HG02970 (cell line): ENCODE data around the gene C3orf20.

Experiments used
- ATAC-seq: cut with Tn5 transposase; IDR thresholded peaks from one replicate; pipeline ENCODE4 v1.9.1; 2021; ENCODE audit warnings: mild to moderate bottlenecking, moderate library complexity, moderate number of reproducible peaks; ENCODE audit not compliant: unreplicated experiment, low FRiP score

C3orf20 gene

DNA sequence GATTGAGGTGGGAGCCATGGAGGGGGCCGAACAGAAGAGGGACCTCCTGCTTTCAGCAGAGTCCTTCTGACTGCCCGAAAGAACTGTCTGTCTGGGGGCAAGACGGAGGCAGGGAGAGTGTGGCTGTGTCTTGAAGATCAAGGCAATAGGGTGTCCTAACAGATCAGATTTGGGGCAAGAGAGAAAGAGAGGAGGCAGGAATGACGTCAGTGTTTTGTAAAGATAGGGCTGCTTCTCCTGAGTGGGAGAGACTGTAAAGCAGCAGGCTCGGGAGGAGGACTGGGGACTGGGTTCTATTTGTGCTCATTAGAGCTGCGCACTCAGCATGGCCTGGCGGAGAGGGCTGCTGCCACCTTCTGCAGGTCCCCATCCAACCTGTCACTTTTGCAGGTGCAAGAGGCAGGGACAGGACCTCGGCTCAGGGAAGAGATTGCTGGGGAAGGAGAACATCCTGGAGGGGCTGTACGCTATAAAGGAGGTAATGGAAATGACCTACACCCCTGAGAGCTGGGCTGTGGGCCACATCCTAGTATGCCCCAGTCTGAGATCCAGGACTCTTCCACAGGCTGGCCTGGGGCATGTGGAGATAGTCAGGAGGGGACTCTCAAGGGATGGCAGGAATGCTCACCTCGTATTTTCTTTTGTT, 114.8 kb downstream of the C3orf20 start:
- ATAC-seq, result no peak

DNA sequence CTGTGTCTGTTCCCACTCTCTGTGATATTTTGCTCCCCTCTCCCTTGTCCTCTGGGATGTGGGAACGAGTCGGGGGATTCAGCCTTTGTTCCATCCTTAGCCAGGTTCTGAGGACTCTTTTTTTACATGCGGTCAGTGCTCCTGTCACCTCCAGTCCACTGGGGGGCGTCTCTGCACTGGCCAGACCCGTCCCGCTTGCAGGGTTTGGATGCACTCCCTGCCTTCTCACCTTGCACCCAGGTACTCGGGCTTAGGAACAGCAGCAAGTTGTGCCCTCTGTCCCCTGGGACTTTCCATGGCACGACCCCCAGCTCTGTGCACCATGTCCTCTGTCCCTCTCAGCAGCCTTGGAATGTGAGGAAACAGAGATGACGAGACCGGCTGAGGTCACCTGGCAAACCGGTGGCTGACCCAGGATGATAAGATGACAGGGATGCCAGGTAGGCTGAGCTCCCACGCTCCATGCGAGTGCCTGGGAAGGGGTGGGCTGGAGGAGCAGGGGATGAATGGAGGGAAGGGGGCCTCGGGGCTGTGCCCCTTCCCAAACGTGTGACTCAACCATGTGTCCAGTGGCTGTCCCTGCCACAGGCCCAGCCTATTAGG, 116.5 kb downstream of the C3orf20 start:
- ATAC-seq, result no peak

DNA sequence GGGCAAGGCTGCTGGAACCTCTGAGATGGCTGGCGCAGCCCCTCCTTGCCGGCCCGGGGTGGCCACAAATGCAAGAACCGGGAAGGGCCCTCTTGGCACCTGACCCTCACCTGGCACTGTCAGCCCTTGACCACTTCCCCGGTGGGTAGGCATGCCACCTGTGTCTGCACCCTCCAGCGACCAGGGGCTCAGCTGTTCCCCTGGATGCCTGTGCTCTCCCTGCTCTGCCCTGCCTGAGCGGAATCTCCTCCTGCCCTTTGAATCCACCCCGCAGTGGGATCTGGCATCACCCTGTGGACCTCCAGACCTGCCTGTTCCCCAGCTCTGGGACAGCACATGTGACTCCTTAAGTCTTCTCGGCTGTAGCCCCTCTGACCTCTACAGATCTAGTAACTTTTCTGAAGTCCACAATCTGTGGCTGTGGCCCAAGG, 117.8 kb downstream of the C3orf20 start:
- ATAC-seq, result no peak

DNA sequence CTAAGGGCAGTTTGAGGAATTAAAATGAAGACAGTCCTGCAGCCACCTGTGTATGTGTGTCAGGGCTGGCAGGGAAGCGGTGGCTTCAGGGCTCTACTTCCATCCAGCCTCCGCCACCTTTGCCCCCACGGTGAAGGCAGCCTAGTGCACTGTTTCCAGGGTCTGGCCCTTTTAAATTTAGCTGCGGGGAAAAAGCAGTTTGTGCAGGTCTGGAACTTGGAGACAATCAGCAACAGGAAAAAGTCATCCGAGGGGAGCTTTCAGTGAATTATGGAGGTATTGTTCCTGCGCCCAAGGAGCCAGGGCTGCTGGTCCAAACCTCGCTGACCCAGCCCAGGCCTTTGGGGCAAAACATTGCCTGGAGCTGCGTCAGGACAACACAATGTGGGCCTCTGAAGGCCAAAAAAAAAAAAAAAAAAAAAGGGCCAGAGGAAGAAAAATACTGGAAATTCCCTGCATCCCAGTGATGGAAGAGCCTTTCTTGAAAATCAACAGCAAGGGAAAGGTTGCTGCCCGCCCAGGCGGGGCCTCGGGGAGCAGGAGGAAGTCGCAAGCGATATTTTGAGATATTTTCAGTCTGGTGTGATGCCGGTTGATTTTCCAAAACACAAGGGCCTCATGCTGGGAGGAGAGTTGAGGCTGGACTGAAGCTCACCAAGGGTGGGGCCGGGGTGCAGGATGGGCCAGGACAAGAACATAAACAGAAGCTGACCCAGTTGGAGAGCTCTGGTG, 118.4 kb downstream of the C3orf20 start:
- no peak for ATAC-seq

DNA sequence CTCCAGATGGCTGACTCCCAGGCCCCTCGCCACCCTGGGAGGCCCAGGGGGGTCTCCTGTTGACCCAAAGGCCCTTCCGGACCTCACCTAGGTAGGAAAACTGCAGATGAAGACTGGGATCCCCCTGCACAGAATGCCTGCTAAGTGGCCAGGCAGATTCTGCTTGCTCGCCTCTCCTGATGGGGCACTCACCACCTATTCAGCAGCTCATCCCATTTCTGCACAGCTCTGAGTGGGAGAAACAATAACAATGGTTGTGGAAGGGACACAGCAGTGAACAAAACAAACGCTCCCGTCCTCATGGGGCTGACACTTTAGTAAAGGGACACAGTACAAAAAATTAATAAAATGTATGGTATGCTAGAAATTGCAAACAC, 118.9 kb downstream of the C3orf20 start:
- ATAC-seq, result no peak

DNA sequence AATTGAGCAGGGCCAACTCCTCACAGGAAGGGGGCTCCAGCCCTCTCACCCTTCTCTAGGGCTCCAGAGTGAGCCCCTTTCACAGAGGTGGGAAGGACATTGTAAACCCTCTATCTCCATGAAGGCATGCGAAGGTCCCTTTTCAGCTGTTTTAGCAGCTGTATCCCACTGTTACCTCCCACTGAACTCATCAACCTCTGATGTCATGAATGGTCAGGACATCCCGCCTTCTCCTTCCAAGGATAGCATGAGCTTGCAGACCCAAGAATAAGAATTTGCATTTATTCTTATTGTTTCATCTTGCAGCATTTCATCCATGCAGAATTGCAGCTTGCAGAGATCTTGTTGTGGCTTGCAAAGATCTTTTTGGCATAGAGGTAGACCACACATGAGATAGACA, 119.5 kb downstream of the C3orf20 start:
- no peak for ATAC-seq

DNA sequence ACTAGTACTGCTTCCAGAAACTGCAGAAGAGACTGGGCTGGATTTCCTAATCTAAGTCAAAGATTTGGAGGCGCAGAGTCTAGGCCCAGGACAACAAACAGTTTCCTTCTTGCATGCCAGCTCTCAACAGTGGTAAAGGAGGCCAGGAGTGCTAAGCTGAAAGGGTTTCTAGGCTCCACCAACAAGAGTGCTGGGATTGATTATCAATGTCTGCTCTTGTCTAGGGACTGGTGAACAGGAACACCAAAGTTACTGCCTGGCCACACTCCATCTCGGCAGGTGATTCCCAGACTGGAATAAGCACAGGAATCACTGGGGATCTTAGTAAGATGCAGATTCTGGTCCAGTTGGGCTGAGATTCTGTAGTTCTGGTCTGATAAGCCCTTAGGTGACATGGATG, 121.1 kb downstream of the C3orf20 start:
- no peak for ATAC-seq

DNA sequence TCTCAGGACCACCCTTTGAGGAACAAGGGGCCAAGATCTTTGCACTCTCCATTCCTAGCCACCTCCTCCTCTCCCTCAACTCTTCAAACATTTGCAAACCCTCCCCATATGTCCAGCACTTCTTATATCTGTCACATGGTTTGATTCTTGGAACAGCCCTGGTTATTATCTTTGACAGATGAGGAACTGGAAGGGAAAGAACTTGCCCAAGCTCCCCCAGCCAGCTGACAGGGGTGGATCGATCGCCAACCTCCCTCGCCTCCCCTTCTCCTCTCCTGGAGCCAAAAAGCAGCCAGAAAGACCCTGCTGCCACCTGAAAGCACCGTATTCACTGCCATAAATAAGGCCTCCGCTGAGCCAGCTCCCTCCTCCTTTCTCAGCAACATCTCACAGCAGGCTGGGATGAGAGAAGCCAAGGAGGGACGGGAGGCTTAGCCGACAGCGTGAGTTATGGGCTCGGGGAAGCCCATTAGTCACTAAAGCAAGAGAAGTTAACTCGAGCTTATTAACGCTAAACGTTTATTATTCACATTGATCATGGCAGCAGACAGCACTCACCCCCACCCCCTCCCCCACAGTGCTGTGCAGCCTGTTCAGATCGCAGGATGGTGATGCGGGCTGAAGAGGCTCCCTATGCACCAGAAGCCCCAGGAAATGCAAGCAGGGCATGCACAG, 121.6 kb downstream of the C3orf20 start:
- ATAC-seq, result no peak

DNA sequence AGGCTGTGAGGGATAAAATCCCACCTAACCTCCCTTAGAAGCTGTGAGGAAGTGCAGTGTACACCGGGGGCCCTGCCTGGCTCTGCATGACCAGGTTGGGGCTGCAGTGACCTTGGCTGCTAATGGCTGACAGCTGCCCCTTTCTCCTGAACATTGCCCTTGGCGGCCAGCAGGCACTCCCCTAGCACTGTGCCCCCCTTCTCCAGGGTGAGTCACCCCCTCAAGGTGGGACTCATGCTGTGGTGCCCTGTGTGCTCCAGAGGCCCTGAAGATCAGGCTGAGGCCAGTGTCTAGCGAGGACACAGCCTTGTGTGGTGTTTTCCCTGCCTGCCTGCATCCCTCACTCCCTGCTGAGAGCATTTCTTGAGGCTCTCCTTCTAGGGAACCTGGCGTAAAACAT, 122.8 kb downstream of the C3orf20 start:
- ATAC-seq, result no peak

DNA sequence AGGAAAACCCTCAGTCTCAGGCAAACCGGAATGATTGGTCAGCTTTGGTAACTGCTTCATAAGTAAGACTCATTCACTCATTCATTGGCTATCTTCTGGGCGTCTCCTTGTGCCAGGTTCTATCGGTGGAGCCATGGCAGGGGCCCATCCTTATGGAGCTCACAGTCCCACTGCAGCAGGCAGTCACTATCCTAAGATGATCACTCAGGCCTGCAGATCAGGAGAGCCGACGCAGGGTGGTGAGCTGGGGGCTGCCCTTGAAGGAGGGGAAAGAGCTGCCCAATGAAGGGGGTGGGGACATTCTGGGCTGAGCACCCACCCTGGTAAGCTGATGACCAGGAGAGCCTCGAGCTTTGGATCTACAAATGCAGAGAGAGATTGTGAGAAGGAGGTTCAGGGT, 123.3 kb downstream of the C3orf20 start:
- ATAC-seq, result no peak

DNA sequence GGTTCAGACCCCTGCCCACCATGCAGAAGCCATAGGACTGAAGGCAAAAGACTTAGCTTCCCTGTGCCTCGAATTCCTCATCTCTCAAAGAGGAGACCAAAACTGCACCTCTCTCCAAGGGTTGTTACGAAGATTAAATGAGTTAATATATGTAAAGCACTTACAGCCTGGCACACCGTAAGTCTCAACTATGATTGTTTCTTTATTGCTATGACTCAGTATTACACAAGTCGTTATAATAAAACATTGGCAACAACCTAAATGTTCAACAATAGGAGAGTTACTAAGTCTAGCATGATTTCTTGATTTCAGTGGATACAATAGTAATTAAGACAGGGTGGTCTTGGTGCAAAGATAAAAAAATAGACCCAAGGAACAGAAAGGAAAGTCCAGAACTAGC, 124.2 kb downstream of the C3orf20 start:
- ATAC-seq, result no peak

DNA sequence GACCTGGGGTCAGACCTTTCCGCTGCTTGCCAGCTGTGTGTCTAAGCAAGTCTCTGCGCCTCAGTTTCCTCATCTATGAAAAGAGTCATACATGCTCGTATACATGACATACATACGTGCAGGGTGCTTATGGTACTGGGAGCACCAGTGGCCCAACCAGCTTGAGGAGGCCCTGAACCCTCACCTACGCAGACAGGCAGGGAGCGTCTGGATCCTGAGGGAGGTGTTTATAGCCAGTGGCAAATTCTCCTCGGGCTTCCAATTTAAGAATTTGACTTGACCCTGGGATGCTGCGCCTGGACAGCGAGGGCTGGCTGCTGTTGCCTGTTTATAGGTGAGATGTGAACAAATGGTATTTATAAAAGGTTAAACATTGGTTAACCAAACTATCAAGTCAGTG, 126.1 kb downstream of the C3orf20 start:
- ATAC-seq, result no peak

DNA sequence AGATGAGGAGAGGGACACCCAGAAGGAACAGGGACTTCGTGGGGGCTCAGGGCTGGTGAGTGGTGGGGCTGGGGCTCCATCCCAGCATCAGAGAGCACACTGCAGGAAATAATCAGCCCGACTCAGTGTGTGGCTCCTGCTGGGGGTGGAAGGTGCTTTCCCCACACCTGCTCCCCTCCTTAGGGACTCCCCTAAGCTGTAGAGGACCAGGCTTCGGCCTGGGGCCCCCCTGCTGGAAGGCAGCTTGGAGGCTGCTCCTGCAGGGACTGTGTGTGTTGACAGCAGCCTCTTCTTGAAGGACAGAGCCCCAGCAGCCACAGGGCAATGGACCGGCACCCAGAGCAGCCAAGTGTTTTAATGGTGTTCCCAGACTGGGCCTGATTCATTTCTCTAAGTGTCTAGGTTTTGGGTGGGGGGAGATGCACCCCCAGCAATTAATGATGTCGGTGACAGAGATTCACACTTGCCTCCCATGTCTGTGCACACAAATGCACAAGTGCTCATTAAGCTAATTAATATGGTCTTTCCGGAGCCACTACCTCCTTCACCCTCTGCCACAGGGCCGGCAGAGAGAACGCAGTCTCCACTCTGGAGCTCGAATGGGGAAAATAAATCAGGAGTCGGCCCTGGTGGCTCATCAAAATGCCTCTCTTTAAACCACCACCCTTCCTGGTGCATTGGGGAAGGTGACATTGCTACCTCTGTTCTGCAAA, 126.9 kb downstream of the C3orf20 start:
- ATAC-seq, result no peak

DNA sequence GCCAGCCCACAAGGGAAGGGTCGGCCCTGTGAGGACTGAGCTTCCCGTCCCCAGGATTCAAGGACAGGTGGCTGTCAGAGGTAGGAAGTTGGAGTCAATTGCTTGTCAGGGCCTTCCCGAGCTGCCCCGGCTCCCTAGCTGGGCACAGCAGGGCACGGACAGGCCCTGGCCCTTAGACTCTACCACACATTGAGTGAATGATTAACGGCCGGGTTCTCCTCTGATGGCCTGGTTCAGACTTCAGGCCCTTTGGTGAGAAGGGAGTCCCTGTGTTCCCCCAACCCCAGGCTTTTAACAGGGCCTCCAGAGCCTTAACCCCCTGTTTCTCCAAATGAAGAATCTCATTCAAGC, 127.4 kb downstream of the C3orf20 start:
- no peak for ATAC-seq

DNA sequence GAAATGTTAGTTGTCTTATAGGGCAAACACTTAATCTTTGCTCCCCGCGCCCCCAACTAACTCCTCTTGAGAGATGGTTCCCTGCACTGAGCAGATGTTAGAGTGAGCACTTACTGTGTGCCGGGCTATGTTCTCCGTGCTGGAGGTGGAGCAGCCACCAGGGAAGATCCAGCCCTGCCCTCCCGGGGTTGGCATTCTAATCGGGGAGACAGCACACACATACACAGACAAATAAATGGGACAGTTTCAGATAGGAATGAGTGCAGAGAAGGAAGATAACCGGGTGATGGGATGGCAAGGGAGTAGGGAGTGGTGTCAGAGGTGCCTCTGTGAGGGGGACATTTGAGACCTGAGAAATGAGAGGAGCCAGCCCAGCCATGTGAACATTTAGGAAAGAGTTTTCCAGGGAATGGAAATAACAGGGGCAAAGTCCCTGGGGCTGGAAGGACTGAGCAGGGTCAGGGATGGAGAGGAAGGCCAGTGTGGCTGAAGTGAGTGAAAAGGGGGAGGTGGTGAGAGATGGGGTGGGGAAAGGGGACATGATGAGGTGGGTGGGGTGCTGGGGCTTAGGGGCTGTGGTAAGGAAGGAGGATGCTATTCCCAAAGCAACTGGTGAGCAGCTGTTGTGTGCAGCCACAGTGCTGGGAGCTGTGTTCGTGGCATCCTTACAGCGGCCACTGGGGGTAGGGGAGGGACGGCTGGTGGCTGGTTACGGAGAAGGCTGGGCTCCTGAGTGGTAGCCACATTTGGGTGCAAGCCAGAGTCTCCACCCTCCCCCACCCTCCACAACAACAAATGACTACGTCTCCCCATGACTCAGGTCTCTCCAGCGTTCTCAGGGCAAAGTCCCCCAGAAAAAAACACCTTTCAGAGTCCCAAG, 128.4 kb downstream of the C3orf20 start:
- ATAC-seq, result no peak

DNA sequence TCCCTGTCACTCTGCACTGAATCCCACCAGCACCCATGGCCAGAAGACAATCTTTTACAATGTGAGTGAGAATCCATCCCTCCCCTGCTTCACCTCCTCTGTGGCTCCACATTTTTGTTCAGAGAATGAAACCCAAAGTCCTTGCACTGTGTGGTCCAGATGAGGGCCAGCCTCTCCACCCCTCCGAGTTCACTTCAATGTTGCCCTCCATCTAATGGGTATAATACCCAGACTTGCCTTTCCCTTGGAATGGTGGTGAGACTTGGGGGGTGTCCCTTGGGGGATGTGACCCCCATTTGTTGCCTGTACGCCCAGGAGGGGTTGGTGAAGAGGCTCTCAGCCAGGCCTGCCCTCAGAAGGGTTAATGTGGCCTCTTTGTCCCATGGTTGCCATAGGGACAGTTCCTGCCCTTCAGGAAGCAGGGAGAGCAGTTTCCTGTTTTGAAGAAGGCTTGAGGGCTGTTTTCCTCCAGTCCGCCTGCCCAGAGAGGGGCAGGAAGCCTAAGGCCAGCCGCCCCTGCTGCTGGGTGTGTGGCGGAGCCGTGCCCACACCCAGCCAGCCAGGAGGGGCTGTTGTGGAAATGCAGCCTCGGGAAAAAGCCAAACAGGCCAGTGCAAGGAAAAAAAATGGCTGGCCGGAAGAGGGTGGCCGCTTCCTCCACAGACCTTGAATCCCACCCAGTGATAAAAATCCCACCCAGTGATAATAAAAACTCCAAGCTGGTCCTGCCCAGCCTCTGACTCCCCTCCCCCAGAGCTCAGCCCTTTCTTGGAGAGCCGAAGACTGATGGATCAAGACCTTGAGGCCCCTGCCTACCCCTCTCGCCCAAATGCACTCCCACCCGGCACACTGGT, 129.3 kb downstream of the C3orf20 start:
- ATAC-seq, result no peak

DNA sequence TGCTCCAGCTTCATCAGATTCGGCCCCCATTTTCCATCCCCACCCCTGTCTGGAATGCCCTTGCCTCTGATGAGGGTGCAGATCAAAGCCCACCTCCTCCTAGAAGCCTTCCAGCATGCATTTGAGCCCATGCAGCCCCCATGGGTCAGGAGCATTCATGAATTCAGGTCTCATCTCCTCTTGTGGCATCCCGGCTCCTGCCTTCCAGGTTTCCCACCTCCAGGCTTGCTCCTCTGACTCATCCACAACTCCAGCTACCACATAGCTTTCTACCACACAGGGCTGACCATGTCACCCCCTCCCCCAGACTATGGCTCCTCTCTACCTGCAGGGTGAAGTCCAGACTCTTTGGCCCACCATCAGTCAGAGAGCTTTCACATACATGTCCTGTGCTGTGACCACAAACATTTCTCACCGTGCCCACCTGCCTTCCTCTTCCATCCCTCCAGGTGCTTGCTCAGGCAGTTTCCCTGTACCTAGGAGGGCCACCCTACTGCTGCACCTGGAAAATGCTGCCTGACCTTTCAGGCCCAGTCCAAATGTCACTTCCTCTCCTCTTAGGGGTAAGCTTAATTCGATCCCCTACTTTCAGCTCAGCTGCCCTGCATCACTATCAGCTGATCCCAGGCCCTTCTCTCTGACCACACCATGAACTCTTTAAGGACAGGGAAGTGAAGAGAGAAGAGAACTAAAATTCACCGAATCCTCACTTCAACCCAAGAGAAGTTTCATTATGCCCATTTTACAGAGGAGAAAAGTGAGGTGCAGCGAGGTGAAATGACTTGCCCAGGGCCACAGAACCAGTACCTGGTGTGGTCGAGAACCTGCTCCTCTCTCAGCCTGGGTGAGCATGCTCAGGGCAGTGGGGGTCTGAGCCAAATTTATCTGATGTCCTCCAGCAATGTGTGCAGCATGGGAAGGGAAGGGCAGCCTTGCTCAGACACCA, 130.2 kb downstream of the C3orf20 start:
- no peak for ATAC-seq

DNA sequence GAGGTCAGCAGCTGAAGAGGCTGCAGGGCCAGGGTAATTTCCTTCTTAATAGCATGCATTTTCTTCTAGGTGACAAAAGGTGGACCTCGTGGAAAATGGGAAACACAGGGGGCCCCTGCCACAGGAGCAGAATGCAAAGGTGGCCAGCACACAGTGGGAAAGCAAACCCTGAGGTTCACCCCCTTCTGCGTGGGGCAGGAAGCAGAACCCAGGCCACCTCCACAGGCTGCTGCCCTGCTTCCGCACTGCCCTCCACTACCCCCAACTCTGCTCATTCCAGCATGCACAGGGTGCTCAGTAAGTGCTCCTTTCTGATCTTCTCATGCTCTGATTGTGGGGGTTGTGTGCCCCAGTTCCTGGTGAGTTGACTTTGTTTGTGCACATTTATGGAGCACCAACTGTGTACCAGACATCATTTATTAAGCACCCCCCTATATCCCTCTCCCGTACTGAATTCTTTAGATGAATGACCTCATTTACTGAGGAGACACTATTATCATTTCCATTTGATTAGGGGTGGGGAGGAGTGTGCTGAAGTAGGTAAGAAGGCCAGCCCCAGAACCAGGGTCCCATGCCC, 131.1 kb downstream of the C3orf20 start:
- no peak for ATAC-seq
